KMS-11 (cell line): ENCODE data around the gene COX7A2L.

Experiments used
- H2AFZ ChIP-seq: fragments of 200-600 bp; sonication (generic); 2 replicates; pipeline ENCODE4 v1.6.1; 2016; ENCODE audit warnings: antibody characterized with exemption, mixed run types, low read depth
- H3K27ac ChIP-seq: fragments of 200-600 bp; sonication (generic); 2 replicates; pipeline ENCODE4 v1.6.1; 2016; ENCODE audit warnings: mild to moderate bottlenecking, mixed run types
- H3K27me3 ChIP-seq: fragments of 200-600 bp; sonication (generic); 2 replicates; pipeline ENCODE4 v1.6.1; 2017; ENCODE audit warnings: mild to moderate bottlenecking, low read depth, mixed run types, moderate library complexity; ENCODE audit not compliant: insufficient read depth
- H3K36me3 ChIP-seq: fragments of 200-600 bp; sonication (generic); 2 replicates; pipeline ENCODE4 v1.6.1; 2017; ENCODE audit warnings: mild to moderate bottlenecking, mixed run types; ENCODE audit not compliant: insufficient read depth
- H3K4me1 ChIP-seq: fragments of 200-600 bp; sonication (generic); 2 replicates; pipeline ENCODE4 v1.6.1; 2016; ENCODE audit warnings: mild to moderate bottlenecking, low read depth, mixed run types; ENCODE audit not compliant: poor library complexity, severe bottlenecking
- H3K4me2 ChIP-seq: fragments of 200-600 bp; sonication (generic); 2 replicates; pipeline ENCODE4 v1.7.0; 2016; ENCODE audit warnings: mild to moderate bottlenecking, mixed run types
- H3K4me3 ChIP-seq: fragments of 200-600 bp; sonication (generic); IDR thresholded peaks from 2 replicates; pipeline ENCODE4 v1.6.1; 2017; ENCODE audit warnings: low read depth, low read length, mixed read lengths; ENCODE audit not compliant: insufficient read depth
- H3K79me2 ChIP-seq: fragments of 200-600 bp; sonication (generic); 2 replicates; pipeline ENCODE4 v1.6.1; 2016; ENCODE audit warnings: low read depth, mixed run types; ENCODE audit not compliant: insufficient read depth
- H3K9ac ChIP-seq: fragments of 200-600 bp; sonication (generic); 2 replicates; pipeline ENCODE4 v1.6.1; 2016; ENCODE audit warnings: mild to moderate bottlenecking, mixed run types
- H4K20me1 ChIP-seq: fragments of 200-600 bp; sonication (generic); 2 replicates; pipeline ENCODE4 v1.6.1; 2016; ENCODE audit warnings: mild to moderate bottlenecking, mixed run types; ENCODE audit not compliant: insufficient read depth
- CTCF ChIP-seq: fragments of 200-600 bp; sonication (generic); conservative IDR thresholded peaks from 2 replicates; pipeline ENCODE4 v1.6.1; 2017; ENCODE audit warnings: low read depth, mild to moderate bottlenecking, antibody characterized with exemption, low read length, moderate library complexity, mixed read lengths

The COX7A2L gene

DNA sequence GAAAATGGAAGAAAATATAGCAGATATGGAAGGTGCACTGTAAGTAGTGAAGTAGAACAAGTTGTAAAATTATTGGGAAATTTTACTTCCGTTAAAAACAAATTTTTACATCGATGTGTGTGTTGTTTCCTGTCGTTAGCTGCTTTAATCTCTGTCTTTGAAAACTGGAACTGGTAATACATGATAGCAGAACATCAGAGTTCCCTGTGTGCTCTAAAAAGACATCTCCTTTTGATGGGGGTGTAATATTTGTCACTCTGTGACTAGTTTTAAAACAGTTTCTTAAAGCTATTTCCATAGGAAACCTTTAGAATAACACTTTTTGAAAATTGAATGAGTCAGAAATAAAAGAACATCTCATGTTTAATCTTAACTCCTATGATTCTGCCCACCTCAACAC lies 43.5 kb downstream of the COX7A2L start:
- no peak overlapping the region for H3K4me2 ChIP-seq
- TF ChIP-seq CTCF = no peak
- no peak overlapping the region for H3K27ac ChIP-seq
- H3K27me3 ChIP-seq = no peaks in the 10 kb centered on the region
- no peak overlapping the region for H3K9ac ChIP-seq
- 0 out of 2 replicates have a peak, but pooled peaks cover 5% of the 10 kb centered on the region for H3K36me3 ChIP-seq
- H4K20me1 ChIP-seq = no peaks in the 10 kb centered on the region
- H3K4me3 ChIP-seq = no peak overlapping the region
- H2AFZ ChIP-seq = no peak overlapping the region
- no peaks in the 10 kb centered on the region for H3K79me2 ChIP-seq
- no peaks in the 10 kb centered on the region for H3K4me1 ChIP-seq

DNA sequence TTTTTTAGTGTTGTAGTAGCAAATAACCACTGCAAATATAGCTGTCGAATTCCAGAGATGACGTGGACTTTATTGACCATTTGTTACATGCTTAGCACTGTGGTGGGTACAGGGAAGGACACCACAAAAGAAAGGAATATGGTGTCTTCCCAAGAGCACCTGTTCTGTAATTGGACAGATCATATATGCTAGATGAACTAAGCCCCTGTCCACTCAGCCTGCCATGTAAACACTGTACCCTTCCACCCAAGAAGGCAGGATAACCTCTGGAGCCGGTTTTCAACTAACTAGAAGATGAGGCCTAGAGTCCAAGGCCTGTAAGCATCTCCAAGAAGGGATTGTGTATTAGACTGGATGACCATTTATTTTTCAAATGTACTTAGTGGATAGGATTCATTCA lies 44.1 kb downstream of the COX7A2L start:
- Histone ChIP-seq H3K4me2 (no peak overlapping the region), H3K4me1 (no peaks in the 10 kb centered on the region), H3K9ac (no peak overlapping the region), H4K20me1 (no peaks in the 10 kb centered on the region), H3K27ac (no peak overlapping the region), H3K27me3 (no peaks in the 10 kb centered on the region), H2AFZ (no peak overlapping the region), H3K4me3 (no peak overlapping the region), H3K36me3 (0 out of 2 replicates have a peak, but pooled peaks cover 5% of the 10 kb centered on the region), H3K79me2 (no peaks in the 10 kb centered on the region)
- no peak for TF ChIP-seq CTCF

GRCh38 chr2:42315844-42316470 lies 45.1 kb downstream of the COX7A2L start:
- 0 out of 2 replicates have a peak, but pooled peaks cover 5% of the 10 kb centered on the region for H3K36me3 ChIP-seq
- no peaks in the 10 kb centered on the region for H3K4me1 ChIP-seq
- H3K9ac ChIP-seq = no peak overlapping the region
- no peak overlapping the region for H3K4me2 ChIP-seq
- H4K20me1 ChIP-seq = no peaks in the 10 kb centered on the region
- no peak for TF ChIP-seq CTCF
- no peak overlapping the region for H3K27ac ChIP-seq
- no peak overlapping the region for H2AFZ ChIP-seq
- no peak overlapping the region for H3K4me3 ChIP-seq
- H3K79me2 ChIP-seq = no peaks in the 10 kb centered on the region
- no peaks in the 10 kb centered on the region for H3K27me3 ChIP-seq

- Histone ChIP-seq H3K4me1 (no peaks in the 10 kb centered on the region), H3K4me3 (no peak overlapping the region), H3K27ac (no peak overlapping the region), H3K27me3 (no peaks in the 10 kb centered on the region), H4K20me1 (no peaks in the 10 kb centered on the region), H2AFZ (no peak overlapping the region), H3K4me2 (no peak overlapping the region), H3K9ac (no peak overlapping the region), H3K36me3 (no peaks in the 10 kb centered on the region), H3K79me2 (no peaks in the 10 kb centered on the region)
- TF ChIP-seq CTCF = no peak
Measured at GRCh38 chr2:42314892-42315468, 46.0 kb downstream of the COX7A2L start.
